HepG2 (cell line): ENCODE data around the gene SESN3. TPM values are rescaled to one million over a fixed set of nuclear protein-coding genes. Genes with fewer than 3 reads are reported as not detected.

Source experiments
- AGO1 ChIP-seq: fragments of 200-400 bp; formaldehyde crosslinking; IDR thresholded peaks from 2 replicates; pipeline ENCODE4 v1.6.1; 2017; ENCODE audit warnings: mild to moderate bottlenecking, low read depth, low read length, moderate library complexity; ENCODE audit not compliant: poor library complexity, severe bottlenecking
- DMTF1 ChIP-seq: sonication (generic); formaldehyde crosslinking; IDR thresholded peaks from 2 replicates; pipeline ENCODE4 v1.4.0; 2020; ENCODE audit warnings: mild to moderate bottlenecking, missing genetic modification reagents
- GMEB2 ChIP-seq: IDR thresholded peaks from 2 replicates; pipeline ENCODE4 v1.6.1; 2016; ENCODE audit warnings: missing biosample characterization, missing genetic modification reagents, low read depth
- HHEX ChIP-seq: IDR thresholded peaks from 2 replicates; pipeline ENCODE4 v1.6.1; 2016; ENCODE audit warnings: control low read depth
- HOXA9 ChIP-seq: sonication (generic); formaldehyde crosslinking; IDR thresholded peaks from 2 replicates; pipeline ENCODE4 v1.8.1; 2022; ENCODE audit warnings: missing genetic modification reagents, mild to moderate bottlenecking, moderate library complexity, borderline replicate concordance
- MAZ ChIP-seq, 2 experiments: sonication (generic) in 1 of 2; formaldehyde crosslinking in 1 of 2; IDR thresholded peaks; 2 replicates each; pipeline versions ENCODE4 v1.5.0 to v1.6.1; 2012 to 2020; ENCODE audit warnings: low read depth in 2 of 2, mild to moderate bottlenecking in 2 of 2, borderline replicate concordance in 1 of 2, improper control_type of control experiment in 1 of 2, low read length in 1 of 2, missing genetic modification reagents in 1 of 2, moderate library complexity in 1 of 2
- THRA ChIP-seq: sonication (generic); formaldehyde crosslinking; IDR thresholded peaks from 2 replicates; pipeline ENCODE4 v1.4.0; 2020; ENCODE audit warnings: missing genetic modification reagents, borderline replicate concordance
- ZFYVE20 ChIP-seq: sonication (generic); formaldehyde crosslinking; IDR thresholded peaks from 2 replicates; pipeline ENCODE4 v1.8.0; 2023; ENCODE audit warnings: low read depth, mild to moderate bottlenecking, moderate library complexity, missing genetic modification reagents, borderline replicate concordance
- ZNF607 ChIP-seq: sonication (generic); formaldehyde crosslinking; IDR thresholded peaks from 2 replicates; pipeline ENCODE4 v1.5.1; 2020; ENCODE audit warnings: missing genetic modification reagents, mild to moderate bottlenecking, borderline replicate concordance
- ZNF772 ChIP-seq: sonication (generic); formaldehyde crosslinking; IDR thresholded peaks from 2 replicates; pipeline ENCODE4 v1.5.0; 2020; ENCODE audit warnings: mild to moderate bottlenecking, missing genetic modification reagents
- polyA plus RNA-seq, 8 experiments: library from polyadenylated mRNA; depleted of rRNA in 3 of 8; stranded (reverse) in 7 of 8; unstranded in 1 of 8; fragments of >200 nt; fragmentation: Illumina TruSeq in 4 of 8; extraction: Trizol in 4 of 8; gene quantifications; 2 replicates each; pipeline versions ENCODE4 v1.2.1 to v1.2.3, GENCODE V29; 2011 to 2016; ENCODE audit warnings: low read depth in 4 of 8, missing spikeins in 1 of 8, mixed read lengths in 1 of 8; ENCODE audit not compliant: insufficient read depth in 1 of 8
- total RNA-seq, 5 experiments: library from RNA; depleted of rRNA; stranded (reverse); fragments of >200 nt; fragmentation: Illumina TruSeq; extraction: Trizol; gene quantifications; 2 replicates each; pipeline ENCODE4 v1.2.3, GENCODE V29; 2016; ENCODE audit warnings: low read depth in 1 of 5

SESN3 gene
- total and polyA plus RNA-seq, 2 of the 13 experiments (the other 11 are each of a cell fraction or from before 2014, with no cell fraction given): 0.53 to 0.86 TPM

GRCh38 chr11:95166781-95167180 is 64.2 kb downstream of the SESN3 start (continued):
- TF ChIP-seq DMTF1: no peak
- no peak for TF ChIP-seq AGO1
- no peak for TF ChIP-seq GMEB2
- TF ChIP-seq ZNF607 (CRISPR knock-in tag): no peak
- TF ChIP-seq THRA: no peak
- TF ChIP-seq ZNF772 (CRISPR knock-in tag): no peak
- TF ChIP-seq HOXA9: no peak
- no peak for TF ChIP-seq MAZ (IDR thresholded peaks at IDR 0.05; ENCODE audit: borderline replicate concordance, low read depth, low read length)
- no peak for TF ChIP-seq MAZ (CRISPR knock-in tag; IDR thresholded peaks at IDR 0.05; ENCODE audit: low read depth)
- TF ChIP-seq ZFYVE20: no peak
- TF ChIP-seq HHEX (CRISPR knock-in tag): no peak
